Activated T-cell treated with anti-CD3 and anti-CD28 coated beads, Interleukin-2, amount 50 U/mL, for 1 hour (primary cell): ENCODE data around the gene SMURF2.
"Not testable (repeated sequence)": the region's sequence is repeated elsewhere in the genome, so short reads cannot be mapped to it uniquely, and the experiment has no call there.

Experiments
- DNase-seq: peaks from one replicate; pipeline ENCODE4 v3.0.0-alpha.2; 2020

Gene SMURF2

GRCh38 chr17:64628641-64629040, 33.5 kb downstream of the SMURF2 start:
- DNase-seq, result no peak

GRCh38 chr17:64627797-64628196, 34.3 kb downstream of the SMURF2 start:
- DNase-seq, result no peak

GRCh38 chr17:64626827-64627226, 35.3 kb downstream of the SMURF2 start:
- DNase-seq, result no peak

GRCh38 chr17:64625541-64625940, 36.6 kb downstream of the SMURF2 start:
- DNase-seq, result no peak

- DNase-seq, result no peak
Measured at GRCh38 chr17:64622931-64623654, 39.0 kb downstream of the SMURF2 start.

- no peak for DNase-seq
Measured at GRCh38 chr17:64621772-64622171, 40.3 kb downstream of the SMURF2 start.

- no peak for DNase-seq
Measured at GRCh38 chr17:64618848-64619247, 43.3 kb downstream of the SMURF2 start.

- DNase-seq, result no peak
Measured at GRCh38 chr17:64617125-64617780, 44.9 kb downstream of the SMURF2 start.

- DNase-seq, result no peak
Measured at GRCh38 chr17:64615028-64615677, 47.0 kb downstream of the SMURF2 start.

GRCh38 chr17:64614266-64615027, 47.7 kb downstream of the SMURF2 start:
- no peak for DNase-seq

- DNase-seq, result no peak
Measured at GRCh38 chr17:64611369-64611768, 50.7 kb downstream of the SMURF2 start.

- DNase-seq, result not testable (repeated sequence)
Measured at GRCh38 chr17:64610244-64610643, 51.9 kb downstream of the SMURF2 start.

GRCh38 chr17:64608571-64608981, 53.5 kb downstream of the SMURF2 start:
- DNase-seq, result no peak

- DNase-seq, result no peak
Measured at GRCh38 chr17:64607862-64608565, 54.1 kb downstream of the SMURF2 start.

- not testable (repeated sequence) for DNase-seq
Measured at GRCh38 chr17:64604532-64604931, 57.6 kb downstream of the SMURF2 start.

- no peak for DNase-seq
Measured at GRCh38 chr17:64603987-64604386, 58.1 kb downstream of the SMURF2 start.

GRCh38 chr17:64599827-64600226, 62.3 kb downstream of the SMURF2 start:
- DNase-seq, result no peak

GRCh38 chr17:64599187-64599676, 62.9 kb downstream of the SMURF2 start:
- DNase-seq, result peak; percentile 56

GRCh38 chr17:64598672-64599071, 63.4 kb downstream of the SMURF2 start:
- DNase-seq, result no peak

GRCh38 chr17:64596988-64597387, 65.1 kb downstream of the SMURF2 start:
- DNase-seq, result no peak

- DNase-seq, result no peak
Measured at GRCh38 chr17:64596439-64596838, 65.7 kb downstream of the SMURF2 start.

- DNase-seq, result no peak
Measured at GRCh38 chr17:64591944-64592343, 70.2 kb downstream of the SMURF2 start.
